SU-DHL-6 (cell line): ENCODE measurements around the gene RAD51B.

Experiments
- H2AFZ ChIP-seq: fragments of 200-600 bp; sonication (generic); 2 replicates; pipeline ENCODE4 v1.6.1; 2014; ENCODE audit warnings: low read depth, mild to moderate bottlenecking, moderate library complexity, mixed read lengths, antibody characterized with exemption, low read length; ENCODE audit not compliant: severe bottlenecking
- H3F3A ChIP-seq: fragments of 200-600 bp; shearing (Covaris generic); 2 replicates; pipeline ENCODE4 v1.6.0; 2016; ENCODE audit warnings: antibody characterized with exemption, mild to moderate bottlenecking; ENCODE audit not compliant: insufficient read depth
- H3K27ac ChIP-seq: fragments of 200-600 bp; sonication (generic); 2 replicates; pipeline ENCODE4 v1.5.1; 2016; ENCODE audit warnings: low read depth, mild to moderate bottlenecking, low read length, moderate library complexity, mixed read lengths
- H3K27me3 ChIP-seq: fragments of 200-600 bp; sonication (generic), shearing (Covaris generic); 2 replicates; pipeline ENCODE4 v1.6.0; 2014; ENCODE audit warnings: mild to moderate bottlenecking, low read length
- H3K36me3 ChIP-seq: fragments of 200-600 bp; sonication (generic); 2 replicates; pipeline ENCODE4 v1.6.1; 2014; ENCODE audit warnings: mild to moderate bottlenecking, low read length, mixed read lengths
- H3K4me2 ChIP-seq: fragments of 300-600, 200-600 bp; shearing (Covaris generic), sonication (generic); 2 replicates; pipeline ENCODE4 v1.6.0; 2014; ENCODE audit warnings: low read length, low read depth, mild to moderate bottlenecking; ENCODE audit not compliant: poor library complexity, severe bottlenecking
- H3K4me3 ChIP-seq: fragments of 200-600 bp; sonication (generic); 2 replicates; pipeline ENCODE4 v1.5.1; 2014; ENCODE audit warnings: antibody characterized with exemption, low read length, mild to moderate bottlenecking, mixed read lengths; ENCODE audit not compliant: insufficient read depth, poor library complexity, severe bottlenecking
- H3K79me2 ChIP-seq: fragments of 200-600 bp; sonication (generic); 2 replicates; pipeline ENCODE4 v1.6.1; 2014; ENCODE audit warnings: mild to moderate bottlenecking, low read length, moderate library complexity; ENCODE audit not compliant: insufficient read depth
- H3K9ac ChIP-seq: fragments of 200-600 bp; sonication (generic); 2 replicates; pipeline ENCODE4 v1.7.0; 2014; ENCODE audit warnings: mild to moderate bottlenecking, low read length
- H3K9me2 ChIP-seq: fragments of 200-600 bp; sonication (generic); replicated peaks from 2 replicates; pipeline ENCODE4 v1.6.1; 2014; ENCODE audit warnings: low read length; ENCODE audit not compliant: insufficient read depth
- H3K9me3 ChIP-seq: fragments of 200-600 bp; sonication (generic); 2 replicates; pipeline ENCODE4 v1.6.1; 2014; ENCODE audit warnings: low read length, mixed read lengths; ENCODE audit not compliant: insufficient read depth
- H4K20me1 ChIP-seq: fragments of 200-600 bp; sonication (generic); 2 replicates; pipeline ENCODE4 v1.6.1; 2014; ENCODE audit warnings: low read depth, mild to moderate bottlenecking, antibody characterized with exemption, low read length, moderate library complexity, mixed read lengths
- EZH2phosphoT487 ChIP-seq: fragments of 200-600 bp; sonication (generic), shearing (Covaris generic); conservative IDR thresholded peaks from 2 replicates; pipeline ENCODE4 v1.6.1; 2018; ENCODE audit warnings: mild to moderate bottlenecking, antibody characterized with exemption, low read length, moderate library complexity, mixed read lengths
- TF ChIP-seq, protein P1 (sequence below): fragments of 200-600 bp; sonication (generic); IDR thresholded peaks from one replicate; pipeline ENCODE4 v1.5.1; 2017; ENCODE audit warnings: antibody characterized with exemption, mild to moderate bottlenecking, low read length, moderate library complexity; ENCODE audit not compliant: insufficient read depth, poor library complexity, severe bottlenecking

The RAD51B gene

GRCh38 chr14:68297039-68297438 lies 477.5 kb downstream of the RAD51B start:
- TF ChIP-seq EZH2phosphoT487: no peak
- TF ChIP-seq, protein P1, sequence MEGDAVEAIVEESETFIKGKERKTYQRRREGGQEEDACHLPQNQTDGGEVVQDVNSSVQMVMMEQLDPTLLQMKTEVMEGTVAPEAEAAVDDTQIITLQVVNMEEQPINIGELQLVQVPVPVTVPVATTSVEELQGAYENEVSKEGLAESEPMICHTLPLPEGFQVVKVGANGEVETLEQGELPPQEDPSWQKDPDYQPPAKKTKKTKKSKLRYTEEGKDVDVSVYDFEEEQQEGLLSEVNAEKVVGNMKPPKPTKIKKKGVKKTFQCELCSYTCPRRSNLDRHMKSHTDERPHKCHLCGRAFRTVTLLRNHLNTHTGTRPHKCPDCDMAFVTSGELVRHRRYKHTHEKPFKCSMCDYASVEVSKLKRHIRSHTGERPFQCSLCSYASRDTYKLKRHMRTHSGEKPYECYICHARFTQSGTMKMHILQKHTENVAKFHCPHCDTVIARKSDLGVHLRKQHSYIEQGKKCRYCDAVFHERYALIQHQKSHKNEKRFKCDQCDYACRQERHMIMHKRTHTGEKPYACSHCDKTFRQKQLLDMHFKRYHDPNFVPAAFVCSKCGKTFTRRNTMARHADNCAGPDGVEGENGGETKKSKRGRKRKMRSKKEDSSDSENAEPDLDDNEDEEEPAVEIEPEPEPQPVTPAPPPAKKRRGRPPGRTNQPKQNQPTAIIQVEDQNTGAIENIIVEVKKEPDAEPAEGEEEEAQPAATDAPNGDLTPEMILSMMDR: no peak
- H3F3A ChIP-seq: peaks cover 21% of the 10 kb centered on the region; the same call in 1 of the 2 replicates

GRCh38 chr14:68297876-68298468 lies 478.4 kb downstream of the RAD51B start:
- Histone ChIP-seq H3K27me3 (no peaks in the 10 kb centered on the region), H3K79me2 (no peaks in the 10 kb centered on the region), H3K9me3 (peaks cover 5% of the 10 kb centered on the region; the same call in 1 of the 2 replicates), H2AFZ (no peak overlapping the region), H3K4me2 (no peak overlapping the region), H3F3A (peaks cover 15% of the 10 kb centered on the region; the same call in 1 of the 2 replicates), H4K20me1 (no peaks in the 10 kb centered on the region), H3K36me3 (no peaks in the 10 kb centered on the region), H3K27ac (no peak overlapping the region), H3K9me2 (no peaks in the 10 kb centered on the region), H3K4me3 (no peak overlapping the region), H3K9ac (no peak overlapping the region)
- TF ChIP-seq, protein P1: no peak
- TF ChIP-seq EZH2phosphoT487: no peak

More at GRCh38 chr14:68297039-68297438, 477.5 kb downstream of the RAD51B start:
- H3K27me3 ChIP-seq: no peaks in the 10 kb centered on the region
- H3K9ac ChIP-seq: no peak overlapping the region
- no peak overlapping the region for H2AFZ ChIP-seq
- H3K36me3 ChIP-seq: no peaks in the 10 kb centered on the region
- no peaks in the 10 kb centered on the region for H3K79me2 ChIP-seq
- no peak overlapping the region for H3K27ac ChIP-seq
- H4K20me1 ChIP-seq: no peaks in the 10 kb centered on the region
- no peak overlapping the region for H3K4me3 ChIP-seq
- peaks cover 2% of the 10 kb centered on the region; the same call in 1 of the 2 replicates for H3K9me3 ChIP-seq
- no peaks in the 10 kb centered on the region for H3K9me2 ChIP-seq
- H3K4me2 ChIP-seq: no peak overlapping the region

DNA sequence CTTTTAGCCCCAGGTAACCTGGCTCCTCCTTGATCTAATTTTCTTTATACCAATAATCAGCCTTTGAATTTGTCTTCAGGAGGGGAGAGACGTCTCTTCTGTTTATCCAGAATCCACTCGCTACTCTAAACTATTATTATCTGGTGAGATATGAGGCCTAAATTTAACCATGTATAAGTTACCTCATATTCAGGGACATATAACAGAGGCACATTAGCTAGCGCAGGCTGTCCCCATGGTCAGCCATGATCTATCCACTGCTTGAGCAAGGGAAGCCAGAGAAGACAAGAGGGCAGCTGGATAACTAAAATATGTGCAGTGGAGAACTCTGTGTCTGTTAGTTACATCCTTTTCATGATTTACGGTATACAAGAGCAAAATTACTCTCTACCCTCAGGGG lies 481.0 kb downstream of the RAD51B start:
- TF ChIP-seq, protein P1: no peak
- TF ChIP-seq EZH2phosphoT487: no peak
- H3K9me3 ChIP-seq: peaks cover 5% of the 10 kb centered on the region; the same call in 1 of the 2 replicates
- no peaks in the 10 kb centered on the region for H3K79me2 ChIP-seq
- H3K36me3 ChIP-seq: no peaks in the 10 kb centered on the region
- no peaks in the 10 kb centered on the region for H3K27me3 ChIP-seq
- no peak overlapping the region for H3K27ac ChIP-seq
- H4K20me1 ChIP-seq: no peaks in the 10 kb centered on the region
- H3K4me3 ChIP-seq: no peak overlapping the region
- no peak overlapping the region for H2AFZ ChIP-seq
- H3K9ac ChIP-seq: no peak overlapping the region
- H3K4me2 ChIP-seq: no peak overlapping the region
- H3F3A ChIP-seq: no peaks in the 10 kb centered on the region
- H3K9me2 ChIP-seq: no peaks in the 10 kb centered on the region
